Measurements from ENCODE around the gene KRT23. TPM values are rescaled to one million over a fixed set of nuclear protein-coding genes. Genes with fewer than 3 reads are reported as not detected.

The KRT23 gene, protein sequence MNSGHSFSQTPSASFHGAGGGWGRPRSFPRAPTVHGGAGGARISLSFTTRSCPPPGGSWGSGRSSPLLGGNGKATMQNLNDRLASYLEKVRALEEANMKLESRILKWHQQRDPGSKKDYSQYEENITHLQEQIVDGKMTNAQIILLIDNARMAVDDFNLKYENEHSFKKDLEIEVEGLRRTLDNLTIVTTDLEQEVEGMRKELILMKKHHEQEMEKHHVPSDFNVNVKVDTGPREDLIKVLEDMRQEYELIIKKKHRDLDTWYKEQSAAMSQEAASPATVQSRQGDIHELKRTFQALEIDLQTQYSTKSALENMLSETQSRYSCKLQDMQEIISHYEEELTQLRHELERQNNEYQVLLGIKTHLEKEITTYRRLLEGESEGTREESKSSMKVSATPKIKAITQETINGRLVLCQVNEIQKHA
- total RNA-seq, result 0.79 and 1.4 TPM in 2 replicates

GRCh38 chr17:40937384-40937819, at the start of gene KRT23:
KRT23 (minus strand) TSS chr17:40937646; CDS start chr17:40936603, 1,043 bp downstream.

GRCh38 chr17:40984226-40984625, 46.8 kb upstream of the KRT23 start, which contains the start of gene KRT40:
KRT40 (minus strand) TSS chr17:40984326; CDS start chr17:40984273, 53 bp downstream.

GRCh38 chr17:40966848-40967247, 29.4 kb upstream of the KRT23 start, which contains the start of gene KRT39:
KRT39 (minus strand) TSS chr17:40966948; CDS start chr17:40966856, 92 bp downstream.

DNA sequence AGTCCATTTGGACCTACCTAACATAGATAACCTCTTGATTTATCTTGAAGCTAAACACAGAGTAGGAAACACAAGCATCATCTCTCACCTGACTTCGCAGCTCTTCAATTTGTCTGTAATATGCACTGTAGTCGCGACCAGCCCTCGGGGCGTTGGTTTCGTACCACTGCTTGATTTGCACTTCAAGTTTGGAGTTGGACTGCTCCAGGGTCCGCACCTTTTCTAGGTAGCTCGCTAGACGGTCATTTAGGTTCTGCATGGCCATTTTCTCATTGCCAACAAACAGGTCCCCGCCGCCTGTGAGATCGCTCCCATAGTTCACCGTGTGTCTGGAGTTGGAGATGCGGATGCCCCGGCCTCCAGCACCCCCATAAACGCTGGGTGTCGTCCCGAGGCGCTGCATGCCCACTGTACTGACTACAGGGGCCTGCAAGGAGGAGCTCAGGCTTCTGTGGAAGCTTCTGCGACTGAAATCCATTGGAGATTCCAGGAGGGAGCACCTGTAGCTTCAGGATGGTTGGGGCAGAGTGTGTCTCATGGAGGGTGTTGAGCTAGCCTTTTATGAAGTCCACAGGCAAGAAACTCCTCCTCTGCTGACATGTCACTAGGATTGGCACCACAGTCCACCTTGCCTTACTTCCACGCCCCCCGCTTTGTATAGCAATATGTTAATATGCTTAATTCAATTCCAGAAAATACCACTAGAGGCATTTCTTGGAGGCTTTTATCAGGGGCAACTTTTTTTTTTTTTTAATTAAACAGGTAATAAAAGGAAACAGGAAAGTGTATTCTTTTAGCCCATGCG, 52.5 kb downstream of the KRT23 start, which contains the start of gene KRT20:
KRT20 (minus strand) TSS at position 535 of the 805 bp plus-strand sequence; CDS start at position 478, 57 bp downstream.

Other genes starting within 250 kb of the KRT23 start
- gene KRT24, start 233.9 kb downstream of the KRT23 start, total RNA-seq, result 573 and 600 TPM in 2 replicates
- not detected in 2 replicates for gene KRT25, start 182.3 kb downstream of the KRT23 start, total RNA-seq
- gene KRT26, start 165.4 kb downstream of the KRT23 start, total RNA-seq, result under 0.01 TPM in 1 of 2 replicates, not detected in the other
- 0.79 TPM in 1 of 2 replicates, not detected in the other for gene KRT27, start 155.1 kb downstream of the KRT23 start, total RNA-seq
- not detected in 2 replicates for gene KRT28, start 137.7 kb downstream of the KRT23 start, total RNA-seq
- gene KRT10, start 115.0 kb downstream of the KRT23 start, total RNA-seq, result 5.1 and 9.8 TPM in 2 replicates
- gene KRT12, start 70.4 kb downstream of the KRT23 start, total RNA-seq, result not detected in 2 replicates
- not detected in 2 replicates for gene KRT20, start 52.4 kb downstream of the KRT23 start, total RNA-seq
- gene KRT39, start 29.3 kb upstream of the KRT23 start, total RNA-seq, result not detected in 2 replicates
- gene KRT40, start 46.7 kb upstream of the KRT23 start, total RNA-seq, result not detected in 2 replicates
- not detected in 2 replicates for gene KRTAP3-3, start 56.5 kb upstream of the KRT23 start, total RNA-seq
- not detected in 2 replicates for gene KRTAP3-2, start 62.3 kb upstream of the KRT23 start, total RNA-seq
- gene KRTAP3-1, start 71.5 kb upstream of the KRT23 start, total RNA-seq, result not detected in 2 replicates
- gene KRTAP1-5, start 89.6 kb upstream of the KRT23 start, total RNA-seq, result not detected in 2 replicates
- gene KRTAP1-4, start 92.5 kb upstream of the KRT23 start, total RNA-seq, result not detected in 2 replicates
- not detected in 2 replicates for gene KRTAP1-3, start 97.2 kb upstream of the KRT23 start, total RNA-seq
- not detected in 2 replicates for gene KRTAP1-1, start 103.8 kb upstream of the KRT23 start, total RNA-seq
- gene KRTAP2-1, start 109.7 kb upstream of the KRT23 start, total RNA-seq, result not detected in 2 replicates
- gene KRTAP2-2, start 117.6 kb upstream of the KRT23 start, total RNA-seq, result not detected in 2 replicates
- 2.3 TPM in 1 of 2 replicates, not detected in the other for gene KRTAP2-3, start 122.5 kb upstream of the KRT23 start, total RNA-seq
- not detected in 2 replicates for gene KRTAP2-4, start 128.2 kb upstream of the KRT23 start, total RNA-seq
- gene KRTAP4-7, start 146.5 kb upstream of the KRT23 start, total RNA-seq, result not detected in 2 replicates
- not detected in 2 replicates for gene KRTAP4-8, start 160.5 kb upstream of the KRT23 start, total RNA-seq
- gene KRTAP4-16, start 164.6 kb upstream of the KRT23 start, total RNA-seq, result not detected in 2 replicates
- not detected in 2 replicates for gene KRTAP4-9, start 167.7 kb upstream of the KRT23 start, total RNA-seq
- gene KRTAP4-11, start 180.7 kb upstream of the KRT23 start, total RNA-seq, result not detected in 2 replicates
- not detected in 2 replicates for gene KRTAP4-12, start 186.5 kb upstream of the KRT23 start, total RNA-seq
- gene KRTAP4-6, start 202.9 kb upstream of the KRT23 start, total RNA-seq, result not detected in 2 replicates
- gene KRTAP4-5, start 212.2 kb upstream of the KRT23 start, total RNA-seq, result not detected in 2 replicates
- gene KRTAP4-4, start 223.1 kb upstream of the KRT23 start, total RNA-seq, result not detected in 2 replicates
- not detected in 2 replicates for gene KRTAP4-3, start 230.6 kb upstream of the KRT23 start, total RNA-seq
- not detected in 2 replicates for gene KRTAP4-2, start 240.6 kb upstream of the KRT23 start, total RNA-seq
- not detected in 2 replicates for gene KRTAP4-1, start 247.3 kb upstream of the KRT23 start, total RNA-seq